ENCODE results near the gene GCSH.

Gene GCSH

GRCh38 chr16:81040842-81041241 is 55.4 kb downstream of the GCSH start:
- no peak for FAIRE-seq

GRCh38 chr16:81040131-81040530 is 56.1 kb downstream of the GCSH start:
- FAIRE-seq: no peak

GRCh38 chr16:81036751-81037350 is 59.3 kb downstream of the GCSH start:
- FAIRE-seq: no peak

GRCh38 chr16:81035975-81036750 is 60.0 kb downstream of the GCSH start:
- FAIRE-seq: no peak

GRCh38 chr16:81035398-81035974 is 60.7 kb downstream of the GCSH start, which contains the start of gene ATMIN:
TSS of gene ATMIN (plus strand) at chr16:81035842. CDS start at chr16:81035871, 29 bp downstream.
- no peak for FAIRE-seq
